Epidermal melanocyte (primary cell): Measurements from ENCODE around the gene CERS3.
"Not testable (repeated sequence)": the region's sequence is repeated elsewhere in the genome, so short reads cannot be mapped to it uniquely, and the experiment has no call there.

ENCODE experiments used
- DNase-seq: peaks from one replicate; pipeline ENCODE4 v3.0.0; 2011; ENCODE audit warnings: low spot score; ENCODE audit not compliant: insufficient read length

Gene CERS3

GRCh38 chr15:100468285-100468684 is 60.5 kb downstream of the CERS3 start:
- no peak for DNase-seq

GRCh38 chr15:100466073-100466472 is 62.7 kb downstream of the CERS3 start:
- no peak for DNase-seq

GRCh38 chr15:100464888-100465287 is 63.9 kb downstream of the CERS3 start:
- no peak for DNase-seq

- no peak for DNase-seq
Measured at GRCh38 chr15:100464256-100464655, 64.5 kb downstream of the CERS3 start.

- DNase-seq = no peak
Measured at GRCh38 chr15:100463515-100463914, 65.2 kb downstream of the CERS3 start.

- DNase-seq = no peak
Measured at GRCh38 chr15:100461049-100461448, 67.7 kb downstream of the CERS3 start.

GRCh38 chr15:100457201-100457600 is 71.5 kb downstream of the CERS3 start:
- no peak for DNase-seq

GRCh38 chr15:100454148-100454547 is 74.6 kb downstream of the CERS3 start:
- no peak for DNase-seq

GRCh38 chr15:100448481-100448880 is 80.3 kb downstream of the CERS3 start:
- DNase-seq = no peak

- DNase-seq = not testable (repeated sequence)
Measured at GRCh38 chr15:100441063-100441462, 87.7 kb downstream of the CERS3 start.

- no peak for DNase-seq
Measured at GRCh38 chr15:100439514-100439913, 89.2 kb downstream of the CERS3 start.

- DNase-seq = peak; percentile 28
Measured at GRCh38 chr15:100438570-100438969, 90.2 kb downstream of the CERS3 start.

- no peak for DNase-seq
Measured at GRCh38 chr15:100437261-100437660, 91.5 kb downstream of the CERS3 start.

- no peak for DNase-seq
Measured at GRCh38 chr15:100434561-100434960, 94.2 kb downstream of the CERS3 start.

GRCh38 chr15:100434038-100434437 is 94.7 kb downstream of the CERS3 start:
- DNase-seq = no peak

- DNase-seq = no peak
Measured at GRCh38 chr15:100433304-100433703, 95.4 kb downstream of the CERS3 start.

- no peak for DNase-seq
Measured at GRCh38 chr15:100430411-100430810, 98.3 kb downstream of the CERS3 start.

GRCh38 chr15:100429116-100429728 is 99.5 kb downstream of the CERS3 start:
- no peak for DNase-seq

- no peak for DNase-seq
Measured at GRCh38 chr15:100426937-100427336, 101.8 kb downstream of the CERS3 start.

GRCh38 chr15:100405179-100405578 is 123.6 kb downstream of the CERS3 start:
- no peak for DNase-seq

- DNase-seq = no peak
Measured at GRCh38 chr15:100400996-100401395, 127.8 kb downstream of the CERS3 start.

GRCh38 chr15:100394736-100395440 is 133.9 kb downstream of the CERS3 start:
- no peak for DNase-seq

GRCh38 chr15:100393008-100393407 is 135.7 kb downstream of the CERS3 start:
- no peak for DNase-seq
